ENCODE measurements around the gene HOXC10. TPM values are rescaled to one million over a fixed set of nuclear protein-coding genes. Genes with fewer than 3 reads are reported as not detected.

Gene HOXC10
- total and polyA plus RNA-seq, 10 of the 15 experiments (the other 5 are each of a cell fraction or from before 2014, with no cell fraction given): 0.59 TPM; not detected in 9

DNA sequence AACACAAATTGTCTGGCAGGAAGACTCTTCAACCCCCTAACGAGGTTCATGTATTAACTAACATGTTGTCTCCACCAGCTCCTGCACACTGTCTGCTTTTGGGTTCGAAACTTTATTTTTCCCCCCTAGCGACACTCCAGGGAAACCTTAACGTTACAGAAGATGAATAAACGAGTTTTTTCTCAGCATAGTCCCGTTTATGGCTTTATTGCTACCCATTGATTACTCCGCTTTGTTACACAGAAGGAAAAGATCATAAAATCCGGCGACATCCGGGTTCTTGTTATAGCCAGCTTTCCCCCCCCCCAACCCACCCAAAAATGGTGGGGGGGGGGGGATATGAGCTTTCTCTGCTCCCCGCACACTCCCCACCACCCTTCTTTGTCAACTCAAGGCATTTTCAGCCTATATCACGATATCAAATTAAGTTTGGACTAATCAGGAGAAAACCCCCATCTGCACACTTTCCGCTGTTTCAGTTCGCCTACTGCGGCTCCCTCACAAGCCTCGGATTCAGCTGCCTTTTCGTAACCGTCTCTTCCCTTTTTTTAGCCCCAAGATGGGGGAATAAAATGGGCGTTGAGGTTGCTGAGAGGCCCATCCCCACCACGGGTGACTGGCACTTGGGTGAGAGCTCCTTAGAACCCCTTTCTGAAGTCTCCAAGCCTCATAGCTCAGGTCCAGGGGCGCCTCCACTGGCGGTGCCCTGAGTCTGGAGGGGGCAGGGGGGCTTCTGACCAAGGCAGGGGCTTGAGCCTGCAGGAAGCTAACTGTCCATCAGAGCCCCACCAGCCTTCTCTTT is 41.9 kb downstream of the HOXC10 start:
- Histone ChIP-seq H3K4me1 (ENCODE audit: control insufficient read depth, insufficient read depth, low read length) (peaks cover 5% of the 10 kb centered on the region), H3K36me3 (ENCODE audit: control insufficient read depth in 2 of 2, insufficient read depth in 2 of 2, low read length in 1 of 2) (no peaks in the 10 kb centered on the region), H3K79me2 (ENCODE audit: control insufficient read depth, insufficient read depth, low read length) (no peaks in the 10 kb centered on the region), H4K20me1 (ENCODE audit: control insufficient read depth, insufficient read depth) (no peaks in the 10 kb centered on the region), H2AFZ (ENCODE audit: control insufficient read depth, low read depth, low read length) (peak overlapping the region; percentile 77), H3K9me3 (replicated peaks; ENCODE audit: control insufficient read depth, insufficient read depth, low read length) (no peaks in the 10 kb centered on the region), H3K27me3 (replicated peaks in 1 of 2; ENCODE audit: control insufficient read depth in 2 of 2, insufficient read depth in 2 of 2, low read length in 1 of 2) (peaks cover 8 to 18% of the 10 kb centered on the region in 2 experiments), H3K4me2 (ENCODE audit: control insufficient read depth, insufficient read depth) (peak overlapping the region; percentile 66), H3K4me3 (no peak overlapping the region), H3K9ac (ENCODE audit: control insufficient read depth, insufficient read depth, low read length) (peak overlapping the region; percentile 31; the same call in 1 of the 2 replicates), H3K27ac (ENCODE audit: control insufficient read depth, insufficient read depth) (no peak overlapping the region; the same call in 1 of the 2 replicates)
- FAIRE-seq: no peak
- ChIA-PET SMC1A (ENCODE audit: uncharacterized antibody, unreplicated experiment) (interaction anchor here (1.1 to 1.4 kb wide), 8 partner anchors 9 to 164 kb away, joined by 3 to 9 read pairs (median 4); partner anchors contain the start of gene SMUG1), RAD21 (ENCODE audit: unreplicated experiment) (interaction anchor here (0.5 to 12.6 kb wide), 7 partner anchors 9 to 321 kb away, joined by 3 to 222 read pairs (median 4); partner anchors contain the start of genes HOXC8 and SMUG1), CTCF (interaction anchor here (0.9 to 13.4 kb wide), 11 partner anchors 10 to 193 kb away, joined by 3 to 343 read pairs (median 13); partner anchors contain the start of genes HOXC10, HOXC4, HOXC8 and SMUG1), POLR2A (interaction anchor here (0.7 kb wide), 2 partner anchors 9 to 24 kb away, joined by 3 to 4 read pairs; no protein-coding TSS in a partner anchor)
- TF ChIP-seq NFYA (IDR thresholded peaks at IDR 0.05; ENCODE audit: borderline replicate concordance, low read depth, low read length): no peak
- TF ChIP-seq SPI1 (IDR thresholded peaks at IDR 0.05; ENCODE audit: borderline replicate concordance, insufficient read depth, low read depth, low read length): 0 out of 2 replicates have a peak, but pooled peaks have one; percentile 9
- TF ChIP-seq, protein P1, sequence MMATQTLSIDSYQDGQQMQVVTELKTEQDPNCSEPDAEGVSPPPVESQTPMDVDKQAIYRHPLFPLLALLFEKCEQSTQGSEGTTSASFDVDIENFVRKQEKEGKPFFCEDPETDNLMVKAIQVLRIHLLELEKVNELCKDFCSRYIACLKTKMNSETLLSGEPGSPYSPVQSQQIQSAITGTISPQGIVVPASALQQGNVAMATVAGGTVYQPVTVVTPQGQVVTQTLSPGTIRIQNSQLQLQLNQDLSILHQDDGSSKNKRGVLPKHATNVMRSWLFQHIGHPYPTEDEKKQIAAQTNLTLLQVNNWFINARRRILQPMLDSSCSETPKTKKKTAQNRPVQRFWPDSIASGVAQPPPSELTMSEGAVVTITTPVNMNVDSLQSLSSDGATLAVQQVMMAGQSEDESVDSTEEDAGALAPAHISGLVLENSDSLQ (IDR thresholded peaks at IDR 0.05): peak; percentile 49; the same call in 1 of the 2 replicates
- in situ Hi-C loops (cut with MboI): loop anchor here (10.0 kb wide), 2 partner anchors 168 to 338 kb away; partner anchors contain the start of gene GPR84
- intact Hi-C loops (cut with micrococcal nuclease; ENCODE audit: unreplicated experiment): no loop called here
- DNase-seq (ENCODE audit: low read depth, low spot score): no peak
- BruUV-seq (replicated peaks): no TSS peak
- 13% methylated on average over 21 of the region's 22 CpGs for WGBS (ENCODE audit: insufficient coverage, insufficient replicate concordance, low lambda C conversion rate, missing lambda C conversion rate)
- ATAC-seq: no peak
